Measurements from ENCODE around the gene PHACTR4. TPM values are rescaled to one million over a fixed set of nuclear protein-coding genes. Genes with fewer than 3 reads are reported as not detected.
A peak's percentile ranks its signal among the peaks of the same experiment; 100 is the strongest.

The PHACTR4 gene
- total and polyA plus RNA-seq, 2 of the 13 experiments (the other 11 are each of a cell fraction or from before 2014, with no cell fraction given): 13.9 to 17.1 TPM

GRCh38 chr1:28509705-28510272 is 140.2 kb downstream of the PHACTR4 start (continued):
- TF ChIP-seq MED1 (CRISPR knock-in tag; IDR thresholded peaks at IDR 0.05): peak; percentile 12; the same call in 1 of the 2 replicates
- TF ChIP-seq NKX3-1 (CRISPR knock-in tag; IDR thresholded peaks at IDR 0.05): peak; percentile 79; the same call in 1 of the 2 replicates
- 0 out of 2 replicates have a peak, but pooled peaks have one; percentile 1 for TF ChIP-seq PPARG (CRISPR knock-in tag; conservative IDR thresholded peaks at IDR 0.05)
- 0 out of 2 replicates have a peak, but pooled peaks have one; percentile 12 for TF ChIP-seq GABPB1 (CRISPR knock-in tag; IDR thresholded peaks at IDR 0.05)
- TF ChIP-seq ZNF720 (CRISPR knock-in tag; IDR thresholded peaks at IDR 0.05): 0 out of 2 replicates have a peak, but pooled peaks have one; percentile 30
- peak; percentile 23; the same call in 1 of the 2 replicates for TF ChIP-seq STAT5B (CRISPR knock-in tag; IDR thresholded peaks at IDR 0.05)
- 0 out of 2 replicates have a peak, but pooled peaks have one; percentile 5 for TF ChIP-seq CC2D1A (CRISPR knock-in tag; IDR thresholded peaks at IDR 0.05)
- TF ChIP-seq POLR2AphosphoS2 (IDR thresholded peaks at IDR 0.05; ENCODE audit: low read depth, low read length): peak; percentile 94
- TF ChIP-seq POGK (CRISPR knock-in tag; conservative IDR thresholded peaks at IDR 0.05): peak; percentile 36; the same call in 1 of the 2 replicates
- TF ChIP-seq KDM2A (CRISPR knock-in tag; IDR thresholded peaks at IDR 0.05; ENCODE audit: borderline replicate concordance, low read depth): 0 out of 2 replicates have a peak, but pooled peaks have one; percentile 23
- peak; percentile 18 for TF ChIP-seq UBTF (CRISPR knock-in tag; IDR thresholded peaks at IDR 0.05)
- TF ChIP-seq KLF16 (CRISPR knock-in tag; IDR thresholded peaks at IDR 0.05): peak in 1 of 2 experiments; percentile 19; a peak in 1 of 4 replicates
- TF ChIP-seq TEAD2 (CRISPR knock-in tag; IDR thresholded peaks at IDR 0.05): 0 out of 2 replicates have a peak, but pooled peaks have one; percentile 18
- TF ChIP-seq RBM22 (optimal IDR thresholded peaks at IDR 0.05; ENCODE audit: low read length): peak; percentile 100
- 0 out of 2 replicates have a peak, but pooled peaks have one; percentile 21 for TF ChIP-seq BRD4 (CRISPR knock-in tag; IDR thresholded peaks at IDR 0.05)
- TF ChIP-seq SIN3A (IDR thresholded peaks at IDR 0.05; ENCODE audit: borderline replicate concordance, low read depth, low read length): 0 out of 2 replicates have a peak, but pooled peaks have one; percentile 21
- TF ChIP-seq HNF1B (CRISPR knock-in tag; IDR thresholded peaks at IDR 0.05): 0 out of 2 replicates have a peak, but pooled peaks have one; percentile 33
- 0 out of 2 replicates have a peak, but pooled peaks have one; percentile 25 for TF ChIP-seq ISX (CRISPR knock-in tag; conservative IDR thresholded peaks at IDR 0.05)
- TF ChIP-seq KAT7 (CRISPR knock-in tag; IDR thresholded peaks at IDR 0.05; ENCODE audit: borderline replicate concordance): 0 out of 2 replicates have a peak, but pooled peaks have one; percentile 14
- TF ChIP-seq ZNF562 (CRISPR knock-in tag; IDR thresholded peaks at IDR 0.05; ENCODE audit: borderline replicate concordance): 0 out of 2 replicates have a peak, but pooled peaks have one; percentile 25
- TF ChIP-seq ZNF740 (CRISPR knock-in tag; IDR thresholded peaks at IDR 0.05): peak; percentile 58; the same call in 1 of the 2 replicates
- peak; percentile 39 for TF ChIP-seq PHF8 (CRISPR knock-in tag; IDR thresholded peaks at IDR 0.05)
- TF ChIP-seq RBFOX2 (IDR thresholded peaks at IDR 0.05; ENCODE audit: low read depth, low read length): peak; percentile 3; the same call in 1 of the 2 replicates
